HG03378 (cell line): ENCODE results near the gene MYO5B.
"Not testable (repeated sequence)": the region's sequence is repeated elsewhere in the genome, so short reads cannot be mapped to it uniquely, and the experiment has no call there.

Experiments
- ATAC-seq: cut with Tn5 transposase; IDR thresholded peaks from one replicate; pipeline ENCODE4 v1.9.1; 2021; ENCODE audit warnings: mild to moderate bottlenecking, moderate library complexity; ENCODE audit not compliant: unreplicated experiment

The MYO5B gene

GRCh38 chr18:50194631-50195532, at the start of gene MYO5B:
TSS of gene MYO5B (minus strand) at chr18:50195147. CDS start at chr18:50194793, 354 bp downstream.
- ATAC-seq = no peak

GRCh38 chr18:50241768-50242167, 46.8 kb upstream of the MYO5B start:
- ATAC-seq = not testable (repeated sequence)

GRCh38 chr18:50240080-50240563, 45.2 kb upstream of the MYO5B start:
- no peak for ATAC-seq

GRCh38 chr18:50232419-50232818, 37.5 kb upstream of the MYO5B start:
- ATAC-seq = no peak

GRCh38 chr18:50231621-50232020, 36.7 kb upstream of the MYO5B start:
- no peak for ATAC-seq

- not testable (repeated sequence) for ATAC-seq
Measured at GRCh38 chr18:50220249-50220648, 25.3 kb upstream of the MYO5B start.

GRCh38 chr18:50218432-50219197, 23.7 kb upstream of the MYO5B start:
- no peak for ATAC-seq

GRCh38 chr18:50209311-50209710, 14.4 kb upstream of the MYO5B start:
- no peak for ATAC-seq

GRCh38 chr18:50207722-50208121, 12.8 kb upstream of the MYO5B start:
- no peak for ATAC-seq

GRCh38 chr18:50203801-50204604, 9.1 kb upstream of the MYO5B start:
- no peak for ATAC-seq

GRCh38 chr18:50201476-50202018, 6.6 kb upstream of the MYO5B start:
- no peak for ATAC-seq

GRCh38 chr18:50199921-50200320, 5.0 kb upstream of the MYO5B start:
- no peak for ATAC-seq

GRCh38 chr18:50199346-50199855, 4.5 kb upstream of the MYO5B start:
- no peak for ATAC-seq

- no peak for ATAC-seq
Measured at GRCh38 chr18:50196261-50196660, 1.3 kb upstream of the MYO5B start.

GRCh38 chr18:50195689-50196088, 742 bp upstream of the MYO5B start:
- no peak for ATAC-seq

- ATAC-seq = no peak
Measured at GRCh38 chr18:50193796-50194630, 934 bp downstream of the MYO5B start.

GRCh38 chr18:50192995-50193795, 1.8 kb downstream of the MYO5B start:
- no peak for ATAC-seq

GRCh38 chr18:50190926-50191325, 4.0 kb downstream of the MYO5B start:
- no peak for ATAC-seq

GRCh38 chr18:50190236-50190635, 4.7 kb downstream of the MYO5B start:
- no peak for ATAC-seq
